PFSK-1 (cell line): ENCODE data around the gene TMEM191C.

Source experiments
- FOXP2 ChIP-seq: optimal IDR thresholded peaks from 2 replicates; pipeline ENCODE3; 2011; ENCODE audit warnings: borderline replicate concordance, control low read depth, inconsistent platforms; ENCODE audit not compliant: insufficient read depth; ENCODE audit errors: extremely low read length, extremely low read depth
- POLR2AphosphoS5 ChIP-seq: IDR thresholded peaks from 2 replicates; pipeline ENCODE4 v1.6.1; 2012; ENCODE audit warnings: low read depth, mild to moderate bottlenecking, control low read depth, low read length, moderate library complexity
- REST ChIP-seq, 2 experiments: IDR thresholded peaks; 2 replicates each; pipeline versions ENCODE4 v1.6.1 to v1.8.0; 2011 to 2012; ENCODE audit warnings: low read depth in 2 of 2, low read length in 2 of 2, control low read depth in 1 of 2, inconsistent platforms in 1 of 2, mild to moderate bottlenecking in 1 of 2, moderate library complexity in 1 of 2; ENCODE audit not compliant: insufficient read depth in 1 of 2
- SIN3A ChIP-seq: IDR thresholded peaks from 2 replicates; pipeline ENCODE4 v1.6.1; 2012; ENCODE audit warnings: mild to moderate bottlenecking, low read length, moderate library complexity, borderline replicate concordance; ENCODE audit not compliant: insufficient read depth
- TAF1 ChIP-seq: IDR thresholded peaks from 2 replicates; pipeline ENCODE4 v1.6.1; 2012; ENCODE audit warnings: low read length, control low read depth, borderline replicate concordance; ENCODE audit not compliant: insufficient read depth

TMEM191C gene

GRCh38 chr22:21449531-21450319 lies 17.5 kb upstream of the TMEM191C start:
- TF ChIP-seq POLR2AphosphoS5: no peak

GRCh38 chr22:21450320-21450831 lies 16.8 kb upstream of the TMEM191C start:
- TF ChIP-seq TAF1 (no peak), POLR2AphosphoS5 (no peak), SIN3A (no peak), FOXP2 (no peak), REST (IDR thresholded peaks at IDR 0.05; ENCODE audit: insufficient read depth in 1 of 2, low read depth in 2 of 2, low read length in 2 of 2) (no peak)

GRCh38 chr22:21450858-21451353 lies 16.3 kb upstream of the TMEM191C start:
- TF ChIP-seq SIN3A (no peak), REST (IDR thresholded peaks at IDR 0.05; ENCODE audit: insufficient read depth in 1 of 2, low read depth in 2 of 2, low read length in 2 of 2) (no peak), FOXP2 (no peak), POLR2AphosphoS5 (no peak), TAF1 (no peak)

GRCh38 chr22:21451545-21452520 lies 15.4 kb upstream of the TMEM191C start:
- TF ChIP-seq FOXP2: no peak
- no peak for TF ChIP-seq REST (IDR thresholded peaks at IDR 0.05; ENCODE audit: insufficient read depth in 1 of 2, low read depth in 2 of 2, low read length in 2 of 2)
- TF ChIP-seq POLR2AphosphoS5: no peak
- TF ChIP-seq TAF1: no peak
- TF ChIP-seq SIN3A: no peak

- TF ChIP-seq POLR2AphosphoS5: no peak
- no peak for TF ChIP-seq FOXP2
- TF ChIP-seq TAF1: no peak
- no peak for TF ChIP-seq REST (IDR thresholded peaks at IDR 0.05; ENCODE audit: insufficient read depth in 1 of 2, low read depth in 2 of 2, low read length in 2 of 2)
- TF ChIP-seq SIN3A: no peak
These were observed 11.7 kb upstream of the TMEM191C start for GRCh38 chr22:21455334-21456089.
